HepG2 (cell line): Measurements from ENCODE around the gene HDAC3. TPM values are rescaled to one million over a fixed set of nuclear protein-coding genes. Genes with fewer than 3 reads are reported as not detected.

Source experiments
- ATAC-seq: fragments of 200-7000 bp; cut with Tn5 transposase; 3 replicates; pipeline ENCODE4 v1.9.1; 2020; ENCODE audit warnings: mild to moderate bottlenecking, moderate library complexity
- BruUV-seq: library from RNA; stranded (reverse); fragments of 400-500 nt; replicated peaks from 2 replicates; lab custom pipeline; 2021; lab: Mats Ljungman, UMichigan
- CTCF ChIA-PET: fragments of 300-600 bp; formaldehyde crosslinking; extraction: SDS; loops from one replicate; lab custom pipeline; 2021; ENCODE audit warnings: low total read pairs, inconsistent platforms, low intra/inter-chr PET ratio; lab: Yijun Ruan, JAX
- POLR2A ChIA-PET: fragments of 350-600 bp; sonication (Branson Sonifier 250); formaldehyde crosslinking; loops from one replicate; lab custom pipeline; 2020; ENCODE audit warnings: antibody characterized with exemption, inconsistent platforms; lab: Yijun Ruan, JAX
- DNase-seq: peaks from one replicate; pipeline ENCODE4 v3.0.0-alpha.2; 2015; ENCODE audit warnings: low spot score
- FAIRE-seq: peaks from 3 replicates; lab custom pipeline; 2011; peaks lifted over from hg19 to GRCh38; lab: Jason Lieb, UNC
- H2AFZ ChIP-seq: one replicate; pipeline ENCODE4 v1.6.1; 2011; ENCODE audit warnings: low read length, inconsistent platforms
- H3K27ac ChIP-seq: fragments of 300-600 bp; 3 replicates; pipeline ENCODE4 v1.8.0; 2011; ENCODE audit warnings: mixed run types, mild to moderate bottlenecking, mixed read lengths, low read length, inconsistent platforms; ENCODE audit not compliant: insufficient read depth; ENCODE audit errors: extremely low read length
- H3K27me3 ChIP-seq, 2 experiments: fragments of 200-600 bp in 1 of 2; 2 replicates in 1 of 2; 3 replicates in 1 of 2; pipeline versions ENCODE4 v1.6.0 to v1.8.0; 2011; ENCODE audit warnings: low read length in 2 of 2, mild to moderate bottlenecking in 2 of 2, moderate library complexity in 2 of 2, inconsistent platforms in 1 of 2; ENCODE audit not compliant: insufficient read depth in 2 of 2, control insufficient read depth in 1 of 2
- H3K36me3 ChIP-seq, 2 experiments: fragments of 200-600 bp in 1 of 2; replicated peaks in 1 of 2; 2 replicates in 1 of 2; 3 replicates in 1 of 2; pipeline versions ENCODE4 v1.5.1 to v1.8.0; 2011; ENCODE audit warnings: low read length in 2 of 2, inconsistent platforms in 1 of 2; ENCODE audit not compliant: insufficient read depth in 2 of 2, control insufficient read depth in 1 of 2
- H3K4me1 ChIP-seq: 2 replicates; pipeline ENCODE4 v1.5.1; 2012; ENCODE audit warnings: low read length, inconsistent platforms; ENCODE audit not compliant: insufficient read depth
- H3K4me2 ChIP-seq: 2 replicates; pipeline ENCODE4 v1.6.0; 2011; ENCODE audit warnings: low read depth, low read length, inconsistent platforms
- H3K4me3 ChIP-seq, 3 experiments: fragments of 200-600 bp in 1 of 3; sonication (generic), shearing (Covaris generic) in 1 of 3; replicated peaks in 1 of 3; 2 replicates each; pipeline ENCODE4 v1.5.1; 2011 to 2016; ENCODE audit warnings: low read length in 3 of 3, inconsistent platforms in 2 of 3, low read depth in 2 of 3, mild to moderate bottlenecking in 2 of 3, control low read depth in 1 of 3, mixed read lengths in 1 of 3; ENCODE audit not compliant: insufficient read depth in 1 of 3
- H3K79me2 ChIP-seq: one replicate; pipeline ENCODE4 v1.6.1; 2011; ENCODE audit warnings: low read length, inconsistent platforms; ENCODE audit not compliant: insufficient read depth
- H3K9ac ChIP-seq: 2 replicates; pipeline ENCODE4 v1.6.0; 2011; ENCODE audit warnings: mild to moderate bottlenecking, low read depth, low read length, inconsistent platforms; ENCODE audit not compliant: insufficient read depth
- H3K9me3 ChIP-seq: 2 replicates; pipeline ENCODE4 v1.5.1; 2012; ENCODE audit warnings: mild to moderate bottlenecking, low read length
- H4K20me1 ChIP-seq: 2 replicates; pipeline ENCODE4 v1.6.0; 2011; ENCODE audit warnings: inconsistent platforms, mild to moderate bottlenecking, low read length, moderate library complexity; ENCODE audit not compliant: insufficient read depth
- DMAP1 ChIP-seq: IDR thresholded peaks from 2 replicates; pipeline ENCODE4 v1.6.1; 2016
- HIVEP1 ChIP-seq: sonication (generic); formaldehyde crosslinking; IDR thresholded peaks from 2 replicates; pipeline ENCODE4 v1.4.0; 2020; ENCODE audit warnings: mild to moderate bottlenecking, missing genetic modification reagents
- POLR2G ChIP-seq: fragments of 200-400 bp; formaldehyde crosslinking; IDR thresholded peaks from 2 replicates; pipeline ENCODE4 v1.6.1; 2018; ENCODE audit warnings: mild to moderate bottlenecking, low read depth, low read length, moderate library complexity
- TBX2 ChIP-seq: sonication (generic); formaldehyde crosslinking; IDR thresholded peaks from 2 replicates; pipeline ENCODE4 v1.5.0; 2020; ENCODE audit warnings: missing genetic modification reagents, mild to moderate bottlenecking, borderline replicate concordance
- ZNF333 ChIP-seq: sonication (generic); formaldehyde crosslinking; IDR thresholded peaks from 2 replicates; pipeline ENCODE4 v1.4.0; 2020; ENCODE audit warnings: mild to moderate bottlenecking, missing genetic modification reagents, borderline replicate concordance
- ZNF431 ChIP-seq: sonication (generic); formaldehyde crosslinking; IDR thresholded peaks from 2 replicates; pipeline ENCODE4 v1.9.0; 2022; ENCODE audit warnings: missing genetic modification reagents, low read depth, mild to moderate bottlenecking, borderline replicate concordance
- WGBS: methylation state at CpG from one replicate; pipeline ENCODE4 v1.1.6; 2017; ENCODE audit warnings: low lambda C conversion rate; 5-methylcytosine and 5-hydroxymethylcytosine counted together
- in situ Hi-C: cut with HindIII; loops from 2 replicates; pipeline ENCODE4 v1.10.0; 2017; ENCODE audit warnings: low pct_unique_long_range_greater_than_20kb; ENCODE audit not compliant: extremely low pct_ligation_motif_present
- intact Hi-C: fragments of 100-400 bp; cut with micrococcal nuclease; formaldehyde crosslinking; loops from one replicate; pipeline ENCODE4 v1.10.0; 2022; ENCODE audit not compliant: unreplicated experiment
- polyA plus RNA-seq, 8 experiments: library from polyadenylated mRNA; depleted of rRNA in 3 of 8; stranded (reverse) in 7 of 8; unstranded in 1 of 8; fragments of >200 nt; fragmentation: Illumina TruSeq in 4 of 8; extraction: Trizol in 4 of 8; gene quantifications; 2 replicates each; pipeline versions ENCODE4 v1.2.1 to v1.2.3, GENCODE V29; 2011 to 2016; ENCODE audit warnings: low read depth in 4 of 8, missing spikeins in 1 of 8, mixed read lengths in 1 of 8; ENCODE audit not compliant: insufficient read depth in 1 of 8
- total RNA-seq, 5 experiments: library from RNA; depleted of rRNA; stranded (reverse); fragments of >200 nt; fragmentation: Illumina TruSeq; extraction: Trizol; gene quantifications; 2 replicates each; pipeline ENCODE4 v1.2.3, GENCODE V29; 2016; ENCODE audit warnings: low read depth in 1 of 5
- TF ChIP-seq, protein P1 (sequence below): sonication (generic); formaldehyde crosslinking; IDR thresholded peaks from 2 replicates; pipeline ENCODE4 v1.4.0; 2020; ENCODE audit warnings: missing genetic modification reagents

HDAC3 gene
- total and polyA plus RNA-seq, 2 of the 13 experiments (the other 11 are each of a cell fraction or from before 2014, with no cell fraction given) = 84.0 to 94.1 TPM

DNA sequence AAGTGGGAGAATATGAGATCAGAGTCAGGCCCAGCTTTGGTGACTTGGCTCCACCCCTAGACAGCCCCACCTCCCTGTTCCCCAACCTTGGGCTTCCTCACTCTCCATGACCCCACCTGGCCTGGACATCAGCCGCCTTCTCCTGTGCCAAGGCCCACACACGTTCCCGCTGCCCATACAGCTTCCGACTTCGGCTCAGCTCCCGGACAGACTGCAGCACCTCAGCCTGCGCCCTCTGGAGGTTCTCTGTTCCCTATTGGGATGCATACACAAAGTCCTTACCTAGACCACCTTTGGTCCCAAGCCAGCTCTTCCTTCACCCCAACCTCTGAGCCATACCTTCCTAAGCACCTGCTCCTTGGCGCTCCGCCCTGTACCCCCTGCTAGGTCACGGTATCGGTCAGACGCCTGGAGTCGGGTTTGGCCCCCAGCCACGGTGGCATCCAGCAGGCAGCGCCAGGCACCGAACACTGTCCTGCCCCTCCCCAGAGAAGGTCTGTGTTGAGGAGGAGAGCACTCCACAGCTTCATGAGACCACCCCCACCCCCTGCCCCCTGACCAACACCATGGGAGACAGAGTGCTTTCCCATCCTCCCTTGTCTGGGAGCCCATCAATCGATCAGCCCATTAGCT, 12.5 kb upstream of the HDAC3 start:
- Histone ChIP-seq H3K4me2 (no peak overlapping the region), H3K9ac (no peak overlapping the region), H3K79me2 (no peaks in the 10 kb centered on the region), H2AFZ (no peak overlapping the region), H3K4me1 (peaks cover 17% of the 10 kb centered on the region), H3K9me3 (no peaks in the 10 kb centered on the region), H3K36me3 (peaks cover 0 to 7% of the 10 kb centered on the region in 2 experiments; a peak in 1 of 5 replicates)
- ATAC-seq (no peak), FAIRE-seq (no peak), DNase-seq (no peak)
- TF ChIP-seq TBX2 (CRISPR knock-in tag) (no peak), ZNF431 (CRISPR knock-in tag) (no peak), ZNF333 (no peak), HIVEP1 (CRISPR knock-in tag) (no peak)
- TF ChIP-seq, all 625 proteins: peak for 0
- 97% methylated on average over 17 of the region's 17 CpGs for WGBS
- peaks cover 0 to 3% of the 10 kb centered on the region in 2 experiments; a peak in 2 of 5 replicates for H3K27me3 ChIP-seq
- BruUV-seq = no TSS peak
- H3K27ac ChIP-seq = no peak overlapping the region
- intact Hi-C loops = no loop called here
- ChIA-PET POLR2A (no interaction called here), CTCF (no interaction called here)
- no peaks in the 10 kb centered on the region for H4K20me1 ChIP-seq
- in situ Hi-C loops = no loop called here
- H3K4me3 ChIP-seq = no peak overlapping the region

DNA sequence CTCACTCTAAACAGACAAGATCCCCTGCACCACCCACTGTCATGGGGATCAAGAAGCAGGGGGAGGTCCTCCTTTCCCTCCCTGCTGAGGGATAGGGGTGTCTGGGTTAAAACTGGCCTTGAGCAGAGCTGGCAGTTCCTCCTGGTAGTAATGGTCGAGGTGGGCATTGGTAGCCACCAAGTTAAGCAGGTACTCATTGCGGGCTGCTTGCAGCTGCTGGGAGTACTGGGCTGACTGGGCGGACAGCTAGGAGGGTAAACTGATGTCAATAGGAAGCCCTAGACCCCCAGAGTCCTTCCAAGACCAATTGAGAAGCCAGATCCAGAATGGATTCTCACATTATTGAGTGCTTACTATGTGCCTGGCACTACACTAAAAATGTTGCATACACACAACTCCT, 11.2 kb upstream of the HDAC3 start:
- Histone ChIP-seq H3K79me2 (no peaks in the 10 kb centered on the region), H2AFZ (no peak overlapping the region), H3K4me2 (no peak overlapping the region), H3K36me3 (peaks cover 0 to 10% of the 10 kb centered on the region in 2 experiments; a peak in 1 of 5 replicates), H3K4me1 (peaks cover 17% of the 10 kb centered on the region), H3K4me3 (no peak overlapping the region), H3K27ac (no peak overlapping the region), H4K20me1 (no peaks in the 10 kb centered on the region), H3K27me3 (peaks cover 0 to 3% of the 10 kb centered on the region in 2 experiments; a peak in 2 of 5 replicates), H3K9me3 (no peaks in the 10 kb centered on the region), H3K9ac (no peak overlapping the region)
- no peak for FAIRE-seq
- intact Hi-C loops = no loop called here
- ChIA-PET CTCF (no interaction called here), POLR2A (interaction anchor here (2.3 kb wide), 1 partner anchor 11 kb away, joined by 9 read pairs; the partner anchor contains the start of genes HDAC3 and RELL2)
- no peak for ATAC-seq
- DNase-seq = no peak
- in situ Hi-C loops = no loop called here
- WGBS = no CpG with 5 or more reads among the region's 3 CpGs
- TF ChIP-seq DMAP1 (no peak), POLR2G (0 out of 2 replicates have a peak, but pooled peaks have one; percentile 5)
- TF ChIP-seq, protein P1, sequence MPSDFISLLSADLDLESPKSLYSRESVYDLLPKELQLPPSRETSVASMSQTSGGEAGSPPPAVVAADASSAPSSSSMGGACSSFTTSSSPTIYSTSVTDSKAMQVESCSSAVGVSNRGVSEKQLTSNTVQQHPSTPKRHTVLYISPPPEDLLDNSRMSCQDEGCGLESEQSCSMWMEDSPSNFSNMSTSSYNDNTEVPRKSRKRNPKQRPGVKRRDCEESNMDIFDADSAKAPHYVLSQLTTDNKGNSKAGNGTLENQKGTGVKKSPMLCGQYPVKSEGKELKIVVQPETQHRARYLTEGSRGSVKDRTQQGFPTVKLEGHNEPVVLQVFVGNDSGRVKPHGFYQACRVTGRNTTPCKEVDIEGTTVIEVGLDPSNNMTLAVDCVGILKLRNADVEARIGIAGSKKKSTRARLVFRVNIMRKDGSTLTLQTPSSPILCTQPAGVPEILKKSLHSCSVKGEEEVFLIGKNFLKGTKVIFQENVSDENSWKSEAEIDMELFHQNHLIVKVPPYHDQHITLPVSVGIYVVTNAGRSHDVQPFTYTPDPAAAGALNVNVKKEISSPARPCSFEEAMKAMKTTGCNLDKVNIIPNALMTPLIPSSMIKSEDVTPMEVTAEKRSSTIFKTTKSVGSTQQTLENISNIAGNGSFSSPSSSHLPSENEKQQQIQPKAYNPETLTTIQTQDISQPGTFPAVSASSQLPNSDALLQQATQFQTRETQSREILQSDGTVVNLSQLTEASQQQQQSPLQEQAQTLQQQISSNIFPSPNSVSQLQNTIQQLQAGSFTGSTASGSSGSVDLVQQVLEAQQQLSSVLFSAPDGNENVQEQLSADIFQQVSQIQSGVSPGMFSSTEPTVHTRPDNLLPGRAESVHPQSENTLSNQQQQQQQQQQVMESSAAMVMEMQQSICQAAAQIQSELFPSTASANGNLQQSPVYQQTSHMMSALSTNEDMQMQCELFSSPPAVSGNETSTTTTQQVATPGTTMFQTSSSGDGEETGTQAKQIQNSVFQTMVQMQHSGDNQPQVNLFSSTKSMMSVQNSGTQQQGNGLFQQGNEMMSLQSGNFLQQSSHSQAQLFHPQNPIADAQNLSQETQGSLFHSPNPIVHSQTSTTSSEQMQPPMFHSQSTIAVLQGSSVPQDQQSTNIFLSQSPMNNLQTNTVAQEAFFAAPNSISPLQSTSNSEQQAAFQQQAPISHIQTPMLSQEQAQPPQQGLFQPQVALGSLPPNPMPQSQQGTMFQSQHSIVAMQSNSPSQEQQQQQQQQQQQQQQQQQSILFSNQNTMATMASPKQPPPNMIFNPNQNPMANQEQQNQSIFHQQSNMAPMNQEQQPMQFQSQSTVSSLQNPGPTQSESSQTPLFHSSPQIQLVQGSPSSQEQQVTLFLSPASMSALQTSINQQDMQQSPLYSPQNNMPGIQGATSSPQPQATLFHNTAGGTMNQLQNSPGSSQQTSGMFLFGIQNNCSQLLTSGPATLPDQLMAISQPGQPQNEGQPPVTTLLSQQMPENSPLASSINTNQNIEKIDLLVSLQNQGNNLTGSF (CRISPR knock-in tag) = no peak
- BruUV-seq = TSS peak; percentile 21
